HG03469 (cell line): ENCODE data around the gene PFKP.
"Not testable (repeated sequence)": the region's sequence is repeated elsewhere in the genome, so short reads cannot be mapped to it uniquely, and the experiment has no call there.

Experiments
- ATAC-seq: cut with Tn5 transposase; IDR thresholded peaks from one replicate; pipeline ENCODE4 v1.9.1; 2021; ENCODE audit warnings: mild to moderate bottlenecking, moderate library complexity, moderate number of reproducible peaks; ENCODE audit not compliant: unreplicated experiment

PFKP gene

GRCh38 chr10:3148041-3148440 is 80.7 kb downstream of the PFKP start:
- no peak for ATAC-seq

GRCh38 chr10:3148994-3149393 is 81.6 kb downstream of the PFKP start:
- ATAC-seq: no peak

- ATAC-seq: no peak
Measured at GRCh38 chr10:3149918-3150317, 82.6 kb downstream of the PFKP start.

- no peak for ATAC-seq
Measured at GRCh38 chr10:3150366-3150765, 83.0 kb downstream of the PFKP start.

GRCh38 chr10:3150961-3151360 is 83.6 kb downstream of the PFKP start:
- ATAC-seq: no peak

GRCh38 chr10:3151889-3152565 is 84.7 kb downstream of the PFKP start:
- no peak for ATAC-seq

GRCh38 chr10:3152566-3152935 is 85.2 kb downstream of the PFKP start:
- ATAC-seq: no peak

- ATAC-seq: no peak
Measured at GRCh38 chr10:3154666-3155065, 87.3 kb downstream of the PFKP start.

- ATAC-seq: no peak
Measured at GRCh38 chr10:3159152-3159551, 91.8 kb downstream of the PFKP start.

GRCh38 chr10:3162533-3162932 is 95.2 kb downstream of the PFKP start:
- ATAC-seq: no peak

GRCh38 chr10:3163879-3164278 is 96.5 kb downstream of the PFKP start:
- ATAC-seq: no peak

GRCh38 chr10:3165196-3165595 is 97.8 kb downstream of the PFKP start:
- no peak for ATAC-seq

- ATAC-seq: no peak
Measured at GRCh38 chr10:3166496-3167290, 99.3 kb downstream of the PFKP start.

GRCh38 chr10:3167611-3168330 is 100.4 kb downstream of the PFKP start:
- ATAC-seq: no peak

- no peak for ATAC-seq
Measured at GRCh38 chr10:3169271-3169670, 101.9 kb downstream of the PFKP start.

- ATAC-seq: no peak
Measured at GRCh38 chr10:3169673-3170072, 102.3 kb downstream of the PFKP start.

GRCh38 chr10:3171488-3171887 is 104.1 kb downstream of the PFKP start:
- not testable (repeated sequence) for ATAC-seq

- no peak for ATAC-seq
Measured at GRCh38 chr10:3172081-3172445, 104.7 kb downstream of the PFKP start.

GRCh38 chr10:3172446-3173170 is 105.3 kb downstream of the PFKP start, which contains the start of gene PITRM1:
TSS of gene PITRM1 (minus strand) at chr10:3172782. CDS start at chr10:3172772, 10 bp downstream.
- ATAC-seq: peak; percentile 93

GRCh38 chr10:3173171-3173878 is 106.0 kb downstream of the PFKP start:
- peak; percentile 15 for ATAC-seq
